ENCODE measurements around the gene NDST3. TPM values are rescaled to one million over a fixed set of nuclear protein-coding genes. Genes with fewer than 3 reads are reported as not detected.
"Not testable (repeated sequence)": the region's sequence is repeated elsewhere in the genome, so short reads cannot be mapped to it uniquely, and the experiment has no call there.

The NDST3 gene
- total and polyA plus RNA-seq, 12 donors = 0.10 to 0.70 (median 0.35) TPM; not detected in 3

GRCh38 chr4:118290951-118291350, 256.7 kb downstream of the NDST3 start:
- 74 to 78% (median 76%) methylated on average over 2 of the region's 2 CpGs for WGBS, 4 donors
- no peaks in the 10 kb centered on the region for H3K9me3 ChIP-seq (replicated peaks in 1 of 3)

DNA sequence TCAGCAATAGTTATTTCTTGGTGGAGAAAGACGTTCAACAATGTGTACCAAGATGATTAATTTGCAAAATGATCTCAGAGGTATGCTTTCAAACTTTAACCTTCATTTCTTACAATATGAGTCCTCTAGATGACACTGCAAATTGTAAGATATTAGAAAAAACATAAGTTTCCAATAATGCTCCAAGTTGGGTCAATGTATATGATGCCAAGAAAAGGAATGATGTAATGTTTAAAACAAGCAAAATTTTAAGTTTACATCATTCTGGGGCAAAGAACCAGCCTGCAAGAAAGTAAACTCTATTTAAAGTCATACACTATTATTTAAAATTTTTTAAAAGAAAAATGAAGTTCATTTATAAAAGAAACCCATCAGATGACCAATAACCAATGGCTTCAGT, 262.4 kb downstream of the NDST3 start:
- TF ChIP-seq POLR2A (IDR thresholded peaks at IDR 0.05) = no peak
- TF ChIP-seq, protein P1, sequence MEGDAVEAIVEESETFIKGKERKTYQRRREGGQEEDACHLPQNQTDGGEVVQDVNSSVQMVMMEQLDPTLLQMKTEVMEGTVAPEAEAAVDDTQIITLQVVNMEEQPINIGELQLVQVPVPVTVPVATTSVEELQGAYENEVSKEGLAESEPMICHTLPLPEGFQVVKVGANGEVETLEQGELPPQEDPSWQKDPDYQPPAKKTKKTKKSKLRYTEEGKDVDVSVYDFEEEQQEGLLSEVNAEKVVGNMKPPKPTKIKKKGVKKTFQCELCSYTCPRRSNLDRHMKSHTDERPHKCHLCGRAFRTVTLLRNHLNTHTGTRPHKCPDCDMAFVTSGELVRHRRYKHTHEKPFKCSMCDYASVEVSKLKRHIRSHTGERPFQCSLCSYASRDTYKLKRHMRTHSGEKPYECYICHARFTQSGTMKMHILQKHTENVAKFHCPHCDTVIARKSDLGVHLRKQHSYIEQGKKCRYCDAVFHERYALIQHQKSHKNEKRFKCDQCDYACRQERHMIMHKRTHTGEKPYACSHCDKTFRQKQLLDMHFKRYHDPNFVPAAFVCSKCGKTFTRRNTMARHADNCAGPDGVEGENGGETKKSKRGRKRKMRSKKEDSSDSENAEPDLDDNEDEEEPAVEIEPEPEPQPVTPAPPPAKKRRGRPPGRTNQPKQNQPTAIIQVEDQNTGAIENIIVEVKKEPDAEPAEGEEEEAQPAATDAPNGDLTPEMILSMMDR (IDR thresholded peaks at IDR 0.05) = no peak
- DNase-seq = no peak
- Histone ChIP-seq H3K4me3 (no peak overlapping the region), H3K27me3 (no peaks in the 10 kb centered on the region), H3K4me1 (replicated peaks in 1 of 2) (no peaks in the 10 kb centered on the region), H3K27ac (no peak overlapping the region), H3K9me3 (replicated peaks in 1 of 3) (no peaks in the 10 kb centered on the region), H3K36me3 (replicated peaks in 1 of 2) (no peaks in the 10 kb centered on the region)
- 48 to 63% (median 54%) methylated on average over 1 of the region's 1 CpG for WGBS, 4 donors
- intact Hi-C loops (cut with DNase I) = no loop called here

More at GRCh38 chr4:118290951-118291350, 256.7 kb downstream of the NDST3 start:
- TF ChIP-seq POLR2A (IDR thresholded peaks at IDR 0.05) = no peak
- TF ChIP-seq, protein P1 (IDR thresholded peaks at IDR 0.05) = no peak
- H3K27me3 ChIP-seq = no peaks in the 10 kb centered on the region
- no peak for DNase-seq
- no peaks in the 10 kb centered on the region for H3K4me1 ChIP-seq (replicated peaks in 1 of 2)
- no peak overlapping the region for H3K4me3 ChIP-seq
- no peak overlapping the region for H3K27ac ChIP-seq
- no peaks in the 10 kb centered on the region for H3K36me3 ChIP-seq (replicated peaks in 1 of 2)
- intact Hi-C loops (cut with DNase I) = no loop called here

GRCh38 chr4:118299619-118300018, 265.3 kb downstream of the NDST3 start:
- H3K27ac ChIP-seq; H3K27me3 ChIP-seq; H3K4me1 ChIP-seq (replicated peaks in 1 of 2); intact Hi-C loops (cut with DNase I); H3K4me3 ChIP-seq; DNase-seq; H3K36me3 ChIP-seq (replicated peaks in 1 of 2); H3K9me3 ChIP-seq (replicated peaks in 1 of 3): not testable (repeated sequence)
- 94 to 98% (median 97%) methylated on average over 6 of the region's 6 CpGs for WGBS, 4 donors

DNA sequence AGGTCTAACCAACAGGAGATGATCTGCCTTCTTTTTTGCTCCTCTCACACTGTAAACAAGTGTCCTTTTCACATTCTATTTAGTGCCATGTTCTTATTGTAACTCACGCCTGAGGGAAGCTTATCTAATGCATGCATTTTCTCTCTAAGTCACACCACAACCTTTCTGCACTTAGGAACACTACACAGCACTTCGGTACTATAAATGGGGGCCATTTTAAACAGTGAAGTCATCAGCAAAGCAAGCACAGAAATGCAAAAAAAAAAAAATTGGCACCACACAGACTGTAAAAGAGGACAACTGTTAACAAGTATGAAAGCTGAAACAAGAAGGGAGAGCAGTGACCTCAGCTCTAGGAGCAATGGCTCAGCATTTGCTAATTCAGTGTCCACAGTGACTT, 273.4 kb downstream of the NDST3 start:
- intact Hi-C loops (cut with DNase I) = no loop called here
- Histone ChIP-seq H3K27ac (no peak overlapping the region), H3K27me3 (peaks cover 5% of the 10 kb centered on the region), H3K4me1 (replicated peaks in 1 of 2) (no peaks in the 10 kb centered on the region), H3K4me3 (no peak overlapping the region), H3K9me3 (replicated peaks in 1 of 3) (no peaks in the 10 kb centered on the region), H3K36me3 (replicated peaks in 1 of 2) (no peaks in the 10 kb centered on the region)
- 56 to 65% (median 61%) methylated on average over 2 of the region's 2 CpGs for WGBS, 4 donors
- TF ChIP-seq, protein P1 (IDR thresholded peaks at IDR 0.05) = no peak
- TF ChIP-seq POLR2A (IDR thresholded peaks at IDR 0.05) = no peak
- no peak for DNase-seq

Small RNAs within 50 kb of the gene (small RNA-seq; reads per million reads assigned to genes)
- gene SNORA24 = 0 reads per million in 2 donors

All from adrenal gland (tissue), 12 donors.